Measurements from ENCODE around the gene OSBP2. TPM values are rescaled to one million over a fixed set of nuclear protein-coding genes. Genes with fewer than 3 reads are reported as not detected.

The OSBP2 gene
- total and polyA plus RNA-seq, 2 of the 13 experiments (the other 11 are each of a cell fraction or from before 2014, with no cell fraction given): 5.0 to 7.7 TPM

DNA sequence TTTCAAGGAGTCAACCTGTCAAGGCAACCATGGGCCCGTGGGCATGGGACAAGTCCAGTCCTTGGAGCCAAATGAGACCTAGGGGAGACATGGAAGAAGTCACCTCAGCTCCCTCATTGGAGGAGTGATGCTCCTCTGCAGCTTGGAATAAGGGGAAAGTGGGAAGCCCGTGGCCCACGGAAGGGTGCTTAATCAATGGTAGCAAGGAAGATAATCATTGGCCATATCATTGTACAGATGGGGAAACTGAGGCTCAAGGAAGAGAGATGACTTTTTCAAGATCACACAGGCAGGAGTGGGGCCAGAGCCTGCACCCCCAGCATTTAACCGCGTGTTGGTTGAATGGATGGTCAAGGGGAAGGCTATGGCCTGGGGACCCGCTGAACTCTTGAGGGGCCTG, 133.0 kb downstream of the OSBP2 start:
- Histone ChIP-seq H3K4me3 (replicated peaks in 1 of 3; ENCODE audit: insufficient read depth in 1 of 3, low read depth in 2 of 3, low read length in 3 of 3) (no peak overlapping the region), H2AFZ (ENCODE audit: low read length) (no peak overlapping the region), H3K4me1 (ENCODE audit: insufficient read depth, low read length) (no peaks in the 10 kb centered on the region), H3K36me3 (replicated peaks in 1 of 2; ENCODE audit: control insufficient read depth in 1 of 2, insufficient read depth in 2 of 2, low read length in 2 of 2) (no peaks in the 10 kb centered on the region), H3K27ac (ENCODE audit: extremely low read length, insufficient read depth, low read length) (no peak overlapping the region), H3K4me2 (ENCODE audit: low read depth, low read length) (no peak overlapping the region), H3K79me2 (ENCODE audit: insufficient read depth, low read length) (no peaks in the 10 kb centered on the region), H3K9me3 (ENCODE audit: low read length) (no peaks in the 10 kb centered on the region), H4K20me1 (ENCODE audit: insufficient read depth, low read length) (no peaks in the 10 kb centered on the region), H3K27me3 (ENCODE audit: control insufficient read depth in 1 of 2, insufficient read depth in 2 of 2, low read length in 2 of 2) (peaks cover 4 to 54% of the 10 kb centered on the region in 2 experiments; a peak in 4 of 5 replicates), H3K9ac (ENCODE audit: insufficient read depth, low read depth, low read length) (no peak overlapping the region)
- in situ Hi-C loops (cut with HindIII; ENCODE audit: extremely low pct_ligation_motif_present, low pct_unique_long_range_greater_than_20kb) (no loop called here), intact Hi-C loops (cut with micrococcal nuclease; ENCODE audit: unreplicated experiment) (no loop called here)
- TF ChIP-seq YEATS4 (CRISPR knock-in tag; IDR thresholded peaks at IDR 0.05; ENCODE audit: borderline replicate concordance) (no peak), ZNF644 (CRISPR knock-in tag; IDR thresholded peaks at IDR 0.05; ENCODE audit: low read depth) (no peak), NCOA5 (CRISPR knock-in tag; IDR thresholded peaks at IDR 0.05) (no peak), ZNF33A (CRISPR knock-in tag; IDR thresholded peaks at IDR 0.05; ENCODE audit: borderline replicate concordance) (no peak)
- TF ChIP-seq, protein P1, sequence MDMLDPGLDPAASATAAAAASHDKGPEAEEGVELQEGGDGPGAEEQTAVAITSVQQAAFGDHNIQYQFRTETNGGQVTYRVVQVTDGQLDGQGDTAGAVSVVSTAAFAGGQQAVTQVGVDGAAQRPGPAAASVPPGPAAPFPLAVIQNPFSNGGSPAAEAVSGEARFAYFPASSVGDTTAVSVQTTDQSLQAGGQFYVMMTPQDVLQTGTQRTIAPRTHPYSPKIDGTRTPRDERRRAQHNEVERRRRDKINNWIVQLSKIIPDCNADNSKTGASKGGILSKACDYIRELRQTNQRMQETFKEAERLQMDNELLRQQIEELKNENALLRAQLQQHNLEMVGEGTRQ (IDR thresholded peaks at IDR 0.05; ENCODE audit: low read depth, low read length): no peak
- TF ChIP-seq, protein P1 (CRISPR knock-in tag; IDR thresholded peaks at IDR 0.05; ENCODE audit: borderline replicate concordance): no peak
- TF ChIP-seq, protein P2, sequence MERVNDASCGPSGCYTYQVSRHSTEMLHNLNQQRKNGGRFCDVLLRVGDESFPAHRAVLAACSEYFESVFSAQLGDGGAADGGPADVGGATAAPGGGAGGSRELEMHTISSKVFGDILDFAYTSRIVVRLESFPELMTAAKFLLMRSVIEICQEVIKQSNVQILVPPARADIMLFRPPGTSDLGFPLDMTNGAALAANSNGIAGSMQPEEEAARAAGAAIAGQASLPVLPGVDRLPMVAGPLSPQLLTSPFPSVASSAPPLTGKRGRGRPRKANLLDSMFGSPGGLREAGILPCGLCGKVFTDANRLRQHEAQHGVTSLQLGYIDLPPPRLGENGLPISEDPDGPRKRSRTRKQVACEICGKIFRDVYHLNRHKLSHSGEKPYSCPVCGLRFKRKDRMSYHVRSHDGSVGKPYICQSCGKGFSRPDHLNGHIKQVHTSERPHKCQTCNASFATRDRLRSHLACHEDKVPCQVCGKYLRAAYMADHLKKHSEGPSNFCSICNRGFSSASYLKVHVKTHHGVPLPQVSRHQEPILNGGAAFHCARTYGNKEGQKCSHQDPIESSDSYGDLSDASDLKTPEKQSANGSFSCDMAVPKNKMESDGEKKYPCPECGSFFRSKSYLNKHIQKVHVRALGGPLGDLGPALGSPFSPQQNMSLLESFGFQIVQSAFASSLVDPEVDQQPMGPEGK (CRISPR knock-in tag; IDR thresholded peaks at IDR 0.05): no peak
- TF ChIP-seq, protein P3, sequence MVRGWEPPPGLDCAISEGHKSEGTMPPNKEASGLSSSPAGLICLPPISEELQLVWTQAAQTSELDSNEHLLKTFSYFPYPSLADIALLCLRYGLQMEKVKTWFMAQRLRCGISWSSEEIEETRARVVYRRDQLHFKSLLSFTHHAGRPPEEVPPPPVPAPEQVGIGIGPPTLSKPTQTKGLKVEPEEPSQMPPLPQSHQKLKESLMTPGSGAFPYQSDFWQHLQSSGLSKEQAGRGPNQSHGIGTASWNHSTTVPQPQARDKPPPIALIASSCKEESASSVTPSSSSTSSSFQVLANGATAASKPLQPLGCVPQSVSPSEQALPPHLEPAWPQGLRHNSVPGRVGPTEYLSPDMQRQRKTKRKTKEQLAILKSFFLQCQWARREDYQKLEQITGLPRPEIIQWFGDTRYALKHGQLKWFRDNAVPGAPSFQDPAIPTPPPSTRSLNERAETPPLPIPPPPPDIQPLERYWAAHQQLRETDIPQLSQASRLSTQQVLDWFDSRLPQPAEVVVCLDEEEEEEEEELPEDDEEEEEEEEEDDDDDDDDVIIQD (CRISPR knock-in tag; IDR thresholded peaks at IDR 0.05; ENCODE audit: low read depth): no peak
- CTCF ChIA-PET (ENCODE audit: low intra/inter-chr PET ratio, low total read pairs): no interaction called here
- WGBS (ENCODE audit: low lambda C conversion rate): 3% methylated on average over 6 of the region's 6 CpGs
- BruUV-seq (replicated peaks): no TSS peak
- FAIRE-seq (no peak), ATAC-seq (no peak), DNase-seq (ENCODE audit: low spot score) (no peak)
- POLR2A ChIA-PET: no interaction called here
